ENCODE measurements around the gene XPO4. TPM values are rescaled to one million over a fixed set of nuclear protein-coding genes. Genes with fewer than 3 reads are reported as not detected.
"Not testable (repeated sequence)": the region's sequence is repeated elsewhere in the genome, so short reads cannot be mapped to it uniquely, and the experiment has no call there.

The XPO4 gene
- total RNA-seq, 4 donors from 2014 or later = 8.9 to 16.1 (median 13.8) TPM

DNA sequence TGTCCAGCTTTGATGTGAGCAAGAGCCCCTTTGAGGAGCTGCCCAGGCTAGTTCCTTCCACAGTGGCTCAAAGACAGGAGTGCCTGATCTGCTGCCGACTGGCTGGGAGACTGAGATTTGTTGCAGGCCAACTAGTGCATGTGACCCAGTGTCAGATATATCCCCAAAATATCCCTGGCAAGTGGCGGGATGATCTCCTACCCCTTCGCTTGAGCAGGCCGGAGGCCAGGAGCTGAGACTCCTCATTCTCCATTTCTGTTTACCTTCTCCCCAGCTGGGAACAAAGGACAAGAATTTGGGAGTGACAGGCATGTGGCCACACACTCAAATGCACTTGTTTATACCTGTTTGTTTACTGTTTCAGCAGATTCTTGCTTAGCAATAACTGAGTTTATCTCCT lies 37.1 kb upstream of the XPO4 start:
- H3K4me3 ChIP-seq (ENCODE audit: low read depth, poor library complexity, severe bottlenecking) = no peak overlapping the region
- intact Hi-C loops (cut with DNase I; ENCODE audit: low total_unique reads) = no loop called here
- TF ChIP-seq POLR2A (IDR thresholded peaks at IDR 0.05) (no peak), CTCF (IDR thresholded peaks at IDR 0.05) (no peak)
- DNase-seq (ENCODE audit: low spot score in 2 of 2) = no peak
- 52 to 54% methylated on average over 4 of the region's 4 CpGs for WGBS, 2 donors

DNA sequence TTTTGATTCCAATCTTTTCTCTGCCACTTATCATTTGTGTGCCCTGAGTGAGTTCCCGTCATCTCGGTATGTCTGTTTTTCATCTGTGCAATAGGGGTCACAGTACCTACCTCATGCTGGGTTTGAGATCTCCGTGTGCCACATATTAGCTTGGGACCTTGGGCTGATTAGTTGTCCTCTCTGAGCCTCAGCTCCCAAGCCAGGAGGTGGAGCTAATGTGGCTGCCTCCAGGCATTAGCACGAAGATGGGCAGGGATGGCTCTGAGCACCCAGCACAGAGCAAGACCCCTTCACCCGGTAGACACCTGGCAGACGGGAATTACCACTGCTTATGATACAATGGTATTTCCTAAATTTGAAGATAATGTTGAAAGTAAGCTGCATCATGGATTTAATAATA lies 35.8 kb upstream of the XPO4 start:
- no peak for TF ChIP-seq CTCF (IDR thresholded peaks at IDR 0.05)
- no peak for TF ChIP-seq POLR2A (IDR thresholded peaks at IDR 0.05)
- intact Hi-C loops (cut with DNase I; ENCODE audit: low total_unique reads) = no loop called here
- 79 to 80% methylated on average over 6 of the region's 6 CpGs for WGBS, 2 donors
- no peak overlapping the region for H3K4me3 ChIP-seq (ENCODE audit: low read depth, poor library complexity, severe bottlenecking)
- DNase-seq (ENCODE audit: low spot score in 2 of 2) = no peak

DNA sequence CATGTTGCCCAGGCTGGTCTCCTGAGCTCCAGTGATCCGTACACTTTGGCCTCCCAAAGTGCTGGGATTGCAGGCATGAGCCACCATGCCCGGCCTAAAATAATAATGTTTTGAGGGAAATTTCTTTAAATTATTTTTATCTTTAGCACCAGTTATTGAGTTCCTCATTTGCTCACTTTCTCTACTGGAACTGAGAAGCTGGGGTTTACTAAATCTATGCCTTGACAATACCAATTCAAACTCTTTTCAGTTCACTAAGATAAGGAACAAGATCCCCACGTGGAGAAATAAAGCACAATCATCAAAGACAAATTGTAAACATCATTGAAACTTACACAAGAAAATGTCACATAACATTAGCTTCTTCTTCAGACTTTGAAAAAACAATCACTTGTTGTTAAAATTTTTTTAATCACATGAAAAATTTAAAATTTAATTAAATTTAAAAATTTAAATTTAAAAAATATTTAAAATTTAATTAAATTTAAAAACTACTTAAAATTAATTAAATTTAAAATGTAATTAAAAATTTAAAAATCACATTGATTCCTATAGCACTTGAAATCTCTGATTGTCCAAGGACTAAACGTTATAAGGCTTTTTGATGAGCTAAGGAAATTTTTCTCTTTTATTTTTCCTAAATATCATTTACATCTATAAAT lies 25.2 kb upstream of the XPO4 start:
- 73 to 76% methylated on average over 4 of the region's 4 CpGs for WGBS, 2 donors

DNA sequence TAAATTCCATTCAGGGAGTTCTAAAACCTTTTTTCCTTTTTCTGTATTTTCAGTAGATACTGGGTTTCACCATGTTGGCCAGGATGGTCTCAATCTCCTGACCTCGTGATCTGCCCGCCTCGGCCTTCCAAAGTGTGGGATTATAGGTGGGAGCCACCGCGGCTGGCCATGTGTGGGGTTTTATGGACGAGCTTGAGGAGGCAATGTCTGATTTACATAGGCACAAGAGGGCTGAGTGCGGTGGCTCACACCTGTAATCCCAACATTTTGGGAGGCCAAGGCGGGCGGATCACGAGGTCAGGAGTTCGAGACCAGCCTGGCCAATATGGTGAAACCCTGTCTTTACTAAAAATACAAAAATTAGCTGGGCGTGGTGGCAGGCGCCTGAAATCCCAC lies 22.8 kb upstream of the XPO4 start:
- H3K4me3 ChIP-seq (ENCODE audit: low read depth, poor library complexity, severe bottlenecking) = not testable (repeated sequence)
- DNase-seq (ENCODE audit: low spot score in 2 of 2) = peak in 1 of 2 donors; percentile 56
- intact Hi-C loops (cut with DNase I; ENCODE audit: low total_unique reads) = loop anchor here (10.0 kb wide), 1 partner anchor 431 kb away; no protein-coding TSS in a partner anchor
- WGBS, 2 donors = 64 to 83% methylated on average over 13 of the region's 13 CpGs

More for the DNA sequence above, 25.2 kb upstream of the XPO4 start:
- TF ChIP-seq CTCF (IDR thresholded peaks at IDR 0.05) = no peak
- TF ChIP-seq POLR2A (IDR thresholded peaks at IDR 0.05) = no peak
- no peak for DNase-seq (ENCODE audit: low spot score in 2 of 2)
- H3K4me3 ChIP-seq (ENCODE audit: low read depth, poor library complexity, severe bottlenecking) = no peak overlapping the region
- intact Hi-C loops (cut with DNase I; ENCODE audit: low total_unique reads) = loop anchor here (10.0 kb wide), 1 partner anchor 433 kb away; no protein-coding TSS in a partner anchor

GRCh38 chr13:20924758-20925394 lies 22.3 kb upstream of the XPO4 start:
- TF ChIP-seq POLR2A (IDR thresholded peaks at IDR 0.05) = no peak
- TF ChIP-seq CTCF (IDR thresholded peaks at IDR 0.05) = no peak
- peak; percentile 75 to 90 for DNase-seq (ENCODE audit: low spot score in 2 of 2)
- intact Hi-C loops (cut with DNase I; ENCODE audit: low total_unique reads) = loop anchor here (10.0 kb wide), 1 partner anchor 430 kb away; no protein-coding TSS in a partner anchor
- no peak overlapping the region for H3K4me3 ChIP-seq (ENCODE audit: low read depth, poor library complexity, severe bottlenecking)
- WGBS, 2 donors = 32 to 37% methylated on average over 3 of the region's 3 CpGs

GRCh38 chr13:20923272-20923671 lies 20.7 kb upstream of the XPO4 start:
- DNase-seq (ENCODE audit: low spot score in 2 of 2) = peak in 1 of 2 donors; percentile 45
- TF ChIP-seq CTCF (IDR thresholded peaks at IDR 0.05) (no peak), POLR2A (IDR thresholded peaks at IDR 0.05) (no peak)
- no peak overlapping the region for H3K4me3 ChIP-seq (ENCODE audit: low read depth, poor library complexity, severe bottlenecking)
- 72 to 88% methylated on average over 4 of the region's 4 CpGs for WGBS, 2 donors
- intact Hi-C loops (cut with DNase I; ENCODE audit: low total_unique reads) = loop anchor here (10.0 kb wide), 1 partner anchor 428 kb away; no protein-coding TSS in a partner anchor
